NCI-H2081 treated with DMSO at 0.1 percent for 48 hours (cell line): Measurements from ENCODE around the gene C6orf89.
"Not testable (repeated sequence)": the region's sequence is repeated elsewhere in the genome, so short reads cannot be mapped to it uniquely, and the experiment has no call there.

Experiments
- DNase-seq: peaks from one replicate; lab custom pipeline; 2025; lab: John Stamatoyannopoulos, UW

The C6orf89 gene

GRCh38 chr6:36924131-36924530 lies 38.4 kb downstream of the C6orf89 start:
- no peak for DNase-seq

GRCh38 chr6:36924778-36925374 lies 39.1 kb downstream of the C6orf89 start:
- DNase-seq: no peak

- no peak for DNase-seq
These were observed 40.1 kb downstream of the C6orf89 start for GRCh38 chr6:36925809-36926208.

DNA sequence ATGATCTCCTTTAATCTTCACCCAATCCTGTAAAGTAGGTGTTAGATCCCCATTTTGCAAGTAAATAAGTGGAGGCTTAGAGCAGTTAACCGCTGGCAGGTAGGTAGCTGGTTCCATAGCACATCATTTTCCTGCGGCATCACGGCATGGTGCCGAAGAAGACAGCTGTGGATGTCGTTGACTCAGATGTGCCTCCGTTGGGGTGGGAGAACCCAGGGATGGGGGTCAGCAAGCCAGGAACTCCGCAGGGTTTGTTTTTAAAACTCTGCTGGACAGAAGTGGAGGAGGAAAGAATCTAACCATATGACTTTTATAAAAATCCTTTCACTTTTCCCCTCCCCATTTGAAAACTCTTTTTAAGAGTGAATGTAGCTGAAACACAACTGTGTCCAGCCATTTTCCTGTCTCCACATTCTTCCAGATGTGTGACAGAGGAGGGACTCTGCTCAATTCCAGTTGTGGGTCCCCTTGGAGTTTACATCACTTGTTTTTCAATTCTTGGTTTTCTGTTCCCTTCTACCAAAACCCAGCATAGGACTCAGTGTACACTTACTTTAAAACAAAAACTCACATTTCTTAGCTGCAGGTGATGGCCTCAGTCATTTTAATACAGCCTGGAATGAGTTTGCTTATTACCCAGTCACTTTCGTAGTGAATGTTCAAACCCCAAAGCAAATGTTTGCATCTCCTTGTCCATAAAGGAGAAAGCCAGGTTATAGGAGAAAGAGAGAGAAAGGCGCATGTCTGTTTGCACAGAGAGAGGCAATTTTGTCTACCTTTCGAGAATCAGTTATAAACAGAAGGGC lies 41.2 kb downstream of the C6orf89 start:
- DNase-seq: no peak

- DNase-seq: no peak
These were observed 42.2 kb downstream of the C6orf89 start for GRCh38 chr6:36927691-36928546.

- no peak for DNase-seq
These were observed 42.8 kb downstream of the C6orf89 start for GRCh38 chr6:36928547-36928918.

DNA sequence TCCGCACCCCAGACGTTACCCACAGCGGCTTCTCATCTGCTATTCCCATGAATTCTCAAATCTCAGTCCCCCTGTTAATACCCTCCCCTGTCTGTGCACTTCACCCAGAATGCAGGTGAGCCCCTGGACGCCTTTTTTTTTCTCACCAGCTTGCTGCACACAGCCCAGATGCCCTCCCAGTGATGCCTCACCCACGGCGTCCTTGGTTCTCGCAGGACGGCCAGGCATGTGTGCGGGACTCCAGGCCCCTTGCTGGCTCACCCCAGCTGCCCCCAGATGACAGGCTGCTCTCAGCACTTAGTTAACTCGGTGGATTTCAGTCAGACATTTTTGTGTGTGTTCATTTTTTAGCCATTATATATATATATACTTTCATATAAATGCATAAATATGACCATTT lies 43.4 kb downstream of the C6orf89 start:
- no peak for DNase-seq

GRCh38 chr6:36929607-36930006 lies 43.9 kb downstream of the C6orf89 start:
- no peak for DNase-seq

DNA sequence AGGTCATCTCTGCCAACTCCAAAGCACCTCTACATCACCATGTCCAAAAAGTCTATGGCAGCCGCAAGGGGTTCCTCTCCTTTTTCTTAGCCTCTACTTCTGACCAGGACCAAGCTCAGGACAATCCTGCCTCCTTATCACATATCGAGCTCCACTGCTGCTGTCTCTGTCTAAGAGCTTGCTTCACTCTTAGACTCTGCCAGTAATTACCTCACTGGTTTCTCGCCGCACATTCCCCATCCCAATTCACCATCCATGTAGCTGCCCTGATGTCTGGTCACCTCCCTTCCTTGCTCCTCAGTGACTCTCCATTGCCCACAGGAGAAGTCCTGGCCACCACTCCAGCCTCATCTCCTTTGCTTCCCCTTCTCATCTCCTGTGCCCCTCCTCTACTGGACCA lies 44.7 kb downstream of the C6orf89 start:
- DNase-seq: no peak

- no peak for DNase-seq
These were observed 47.4 kb downstream of the C6orf89 start for GRCh38 chr6:36933102-36933501.

DNA sequence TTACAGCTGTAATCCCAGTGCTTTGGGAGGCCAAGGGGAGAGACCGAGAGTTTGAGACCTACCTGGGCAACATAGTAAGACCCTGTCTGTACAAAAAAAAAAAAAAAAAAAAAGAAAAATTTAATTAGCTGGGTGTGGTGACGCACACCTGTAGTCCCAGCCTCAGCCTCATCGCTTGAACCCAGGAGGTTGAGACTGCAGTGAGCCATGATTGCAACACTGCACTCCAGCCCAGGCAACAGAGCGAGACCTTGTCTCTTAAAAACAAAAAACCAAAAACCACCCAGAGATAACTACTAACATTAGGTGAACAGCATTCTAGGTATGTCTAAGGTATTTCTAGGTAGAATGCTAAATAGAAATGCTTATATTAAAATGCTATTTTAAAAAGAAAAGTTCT lies 47.8 kb downstream of the C6orf89 start:
- no peak for DNase-seq

DNA sequence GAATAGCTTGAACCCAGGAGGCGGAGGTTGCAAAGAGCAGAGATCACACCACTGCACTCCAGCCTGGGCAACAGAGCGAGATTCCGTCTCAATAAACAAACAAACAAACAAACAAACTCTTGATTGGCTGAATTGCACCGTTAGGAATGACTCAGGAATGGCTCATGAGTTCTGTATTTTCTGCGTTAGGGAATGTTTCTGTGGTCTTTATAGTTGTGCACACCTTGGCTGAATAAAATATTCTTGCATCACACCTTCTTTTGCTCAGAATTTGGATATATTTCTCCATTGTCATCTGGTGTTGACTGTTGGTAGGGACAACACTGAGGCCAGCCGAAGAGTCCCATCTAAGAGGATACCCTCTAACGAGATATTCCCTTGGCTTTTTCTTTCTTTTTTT lies 49.1 kb downstream of the C6orf89 start:
- DNase-seq: no peak

DNA sequence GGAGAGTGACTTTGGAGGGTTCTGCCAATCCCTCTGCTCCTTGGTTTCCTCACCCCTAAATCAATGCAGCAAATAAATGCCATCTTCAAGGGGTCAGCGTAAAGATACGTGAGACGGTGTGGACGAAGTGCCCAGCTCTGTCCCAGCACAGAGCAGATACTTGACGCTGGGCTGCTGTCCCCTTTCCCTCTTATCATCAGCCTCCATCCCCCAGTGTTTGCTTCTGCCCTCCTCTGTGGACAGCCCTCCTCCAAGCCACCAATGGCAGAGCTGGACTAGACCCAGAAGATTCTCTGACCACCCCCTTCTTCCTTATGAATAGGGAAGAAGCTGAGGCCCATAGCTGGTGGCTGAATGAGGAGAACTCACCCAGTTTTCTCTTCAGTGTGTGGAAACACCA lies 51.1 kb downstream of the C6orf89 start:
- no peak for DNase-seq

DNA sequence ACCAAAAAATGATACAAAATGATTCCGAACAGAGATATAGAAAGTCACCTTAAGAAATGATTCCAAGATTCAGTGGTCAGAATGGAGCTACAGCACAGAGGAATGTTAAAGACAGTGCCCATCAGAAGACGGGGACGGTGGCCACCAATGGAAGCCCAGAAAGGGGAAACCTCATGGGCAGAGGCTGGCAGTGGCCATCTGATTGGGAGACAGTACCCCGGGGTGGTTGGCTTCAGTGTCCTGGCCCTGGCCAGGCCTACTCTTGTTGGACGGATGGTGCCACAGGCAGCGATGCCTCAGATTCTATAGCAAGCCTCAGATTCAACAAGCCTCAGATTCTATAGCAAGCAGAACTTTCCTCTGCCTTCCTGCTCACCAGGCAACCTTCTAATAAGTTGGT lies 52.1 kb downstream of the C6orf89 start:
- no peak for DNase-seq

DNA sequence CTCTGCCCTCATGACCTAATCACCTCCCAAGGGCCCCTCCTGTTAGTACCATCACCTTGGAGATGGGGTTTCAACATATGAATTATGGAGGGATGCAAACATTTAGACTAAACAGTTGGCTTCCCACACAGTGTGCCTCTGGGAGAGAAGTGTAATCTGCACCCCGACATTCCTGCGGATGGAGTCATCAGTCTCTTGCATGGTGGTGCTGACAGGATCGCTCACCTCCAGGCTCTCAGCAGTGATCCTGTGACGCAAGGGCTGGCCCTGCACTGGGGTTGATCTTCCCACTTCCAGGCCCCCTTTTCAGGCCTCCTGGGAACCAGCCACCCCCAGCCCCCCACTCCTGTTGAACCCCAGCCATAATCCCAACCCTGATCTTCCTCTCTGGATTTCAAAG lies 52.8 kb downstream of the C6orf89 start:
- DNase-seq: no peak

DNA sequence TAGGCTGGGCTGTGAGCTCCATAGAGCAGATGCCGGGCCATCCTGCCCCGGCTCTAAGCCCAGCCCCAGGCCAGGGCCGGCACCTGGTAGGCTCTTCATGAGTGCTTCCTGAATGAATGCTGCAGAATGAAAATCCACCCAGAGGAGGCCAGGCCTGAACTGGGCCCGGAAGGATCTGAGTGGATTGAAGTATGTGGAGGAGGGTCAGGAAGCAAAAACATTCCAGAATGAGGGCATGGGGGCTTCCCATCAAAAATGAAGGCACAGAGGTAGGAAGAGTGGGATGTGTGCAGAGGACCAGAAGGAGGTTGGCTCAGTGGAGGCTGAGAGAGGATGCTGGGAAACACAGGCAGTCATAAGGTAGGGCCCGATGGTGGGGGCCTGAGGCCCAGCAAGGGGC lies 53.3 kb downstream of the C6orf89 start:
- DNase-seq: not testable (repeated sequence)

GRCh38 chr6:36940027-36940426 lies 54.3 kb downstream of the C6orf89 start:
- DNase-seq: no peak

DNA sequence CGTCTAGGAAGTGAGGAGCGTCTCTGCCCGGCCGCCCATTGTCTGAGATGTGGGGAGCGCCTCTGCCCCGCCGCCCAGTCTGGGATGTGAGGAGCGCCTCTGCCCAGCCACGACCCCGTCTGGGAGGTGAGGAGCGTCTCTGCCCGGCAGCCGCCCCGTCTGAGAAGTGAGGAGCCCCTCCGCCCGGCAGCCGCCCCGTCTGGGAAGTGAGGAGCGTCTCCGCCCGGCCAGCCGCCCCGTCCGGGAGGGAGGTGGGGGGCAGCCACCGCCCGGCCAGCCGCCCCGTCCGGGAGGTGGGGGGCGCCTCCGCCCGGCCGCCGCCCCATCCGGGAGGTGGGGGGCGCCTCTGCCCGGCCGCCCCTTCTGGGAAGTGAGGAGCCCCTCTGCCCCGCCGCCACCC lies 55.8 kb downstream of the C6orf89 start:
- not testable (repeated sequence) for DNase-seq

GRCh38 chr6:36942329-36942728 lies 56.6 kb downstream of the C6orf89 start:
- not testable (repeated sequence) for DNase-seq

- DNase-seq: no peak
These were observed 58.9 kb downstream of the C6orf89 start for GRCh38 chr6:36944650-36945049.

DNA sequence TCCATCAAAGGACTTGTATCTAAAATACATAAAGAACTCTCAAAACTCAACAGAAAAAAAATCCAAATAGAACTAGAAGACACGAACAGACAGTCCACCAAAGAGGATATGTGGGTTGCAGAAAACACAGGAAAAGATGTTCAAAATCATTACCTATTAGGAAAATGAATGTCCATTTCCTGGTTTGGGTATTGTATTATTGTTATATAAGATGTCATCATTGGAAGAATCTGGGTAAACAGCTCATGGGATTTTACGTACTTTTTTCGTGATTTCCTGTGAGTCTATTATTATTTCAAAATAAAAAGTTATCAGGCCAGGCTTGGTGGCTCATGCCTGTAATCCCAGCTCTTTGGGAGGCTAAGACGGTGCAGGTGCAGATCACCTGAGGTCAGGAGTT lies 59.5 kb downstream of the C6orf89 start:
- no peak for DNase-seq

DNA sequence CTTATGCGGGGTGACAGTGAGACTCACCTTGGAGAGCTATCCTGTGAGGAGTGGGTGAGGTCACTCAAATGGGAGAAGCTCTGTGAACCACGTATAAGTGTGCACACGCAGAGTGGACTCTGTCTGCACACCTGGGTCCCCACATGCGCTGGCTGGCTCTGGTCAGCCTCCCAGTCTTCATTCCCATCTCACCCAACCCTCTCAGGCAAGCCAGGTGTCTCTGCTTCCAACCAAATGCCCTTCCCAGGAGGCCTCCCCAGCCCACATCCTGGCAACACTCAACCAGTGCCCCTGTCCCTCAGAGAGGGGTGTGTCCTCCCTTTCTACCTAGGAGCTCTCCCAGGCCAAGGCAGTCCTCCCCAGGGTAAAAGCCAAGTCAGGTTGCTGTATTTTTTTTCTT lies 60.8 kb downstream of the C6orf89 start:
- DNase-seq: no peak
